EH (cell line): ENCODE results near the gene GINS1.
"Not testable (repeated sequence)": the region's sequence is repeated elsewhere in the genome, so short reads cannot be mapped to it uniquely, and the experiment has no call there.

Source experiments
- DNase-seq: peaks from one replicate; pipeline ENCODE4 v3.0.0-alpha.2; 2015; ENCODE audit warnings: low read depth

GINS1 gene

DNA sequence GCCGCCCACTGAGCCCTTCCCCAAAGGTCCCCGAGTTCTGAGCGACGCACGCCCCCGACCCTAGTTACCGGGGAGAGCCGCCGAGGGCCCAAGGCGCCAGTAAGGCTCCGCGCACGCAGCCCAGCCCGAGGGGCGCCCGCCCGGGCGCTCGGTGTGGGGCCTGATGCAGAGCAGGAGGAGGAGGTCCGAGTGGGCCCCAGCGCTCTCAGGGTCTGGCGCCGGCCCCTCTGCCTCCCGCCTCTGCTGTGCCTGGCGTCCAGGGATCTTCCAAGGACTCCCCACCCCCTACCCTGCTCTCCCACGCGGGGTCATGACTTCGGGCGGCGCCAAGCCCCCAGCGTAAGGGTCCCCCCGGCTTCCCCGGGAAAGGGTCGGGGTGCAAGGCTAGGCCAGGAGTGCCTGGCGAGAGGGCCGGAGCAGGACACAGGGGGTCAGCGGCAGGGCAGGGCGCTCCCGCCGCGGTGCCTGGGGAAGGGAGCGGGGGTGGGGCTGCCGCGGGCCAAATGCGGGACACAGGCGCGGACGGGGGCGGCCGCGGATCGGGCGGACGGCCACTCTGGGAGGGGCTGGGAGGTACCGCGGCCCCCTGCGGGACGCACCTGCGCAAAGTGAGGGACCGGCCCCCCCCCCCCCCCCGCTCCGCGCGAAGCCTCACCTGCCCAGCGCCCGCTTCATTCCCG is 17.5 kb upstream of the GINS1 start:
- peak; percentile 34 for DNase-seq

- peak; percentile 97 for DNase-seq
Measured at GRCh38 chr20:25390538-25391528, 16.6 kb upstream of the GINS1 start, which contains the start of gene ABHD12. TSS of gene ABHD12 (minus strand) at chr20:25390835. CDS start at chr20:25390703, 132 bp downstream.

DNA sequence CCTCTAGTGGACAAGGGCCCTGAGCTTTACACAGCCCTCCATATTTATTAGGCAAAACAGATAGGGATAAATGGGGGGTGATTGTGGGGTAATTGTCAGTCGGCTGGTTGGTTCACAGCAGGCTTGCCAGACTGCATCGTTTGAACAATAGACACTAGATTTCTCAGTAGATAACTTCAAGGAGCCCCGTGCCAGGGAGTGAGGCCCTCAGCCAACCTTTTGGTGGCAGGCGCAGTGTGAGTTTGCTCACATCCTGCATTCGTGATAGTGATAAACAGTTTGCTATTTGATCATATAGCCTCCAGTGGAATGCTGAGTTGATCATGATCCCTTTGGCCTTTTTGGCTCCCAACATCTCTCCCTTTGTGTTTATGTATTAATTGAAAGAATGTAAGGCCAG is 13.2 kb upstream of the GINS1 start:
- no peak for DNase-seq

- DNase-seq: no peak
Measured at GRCh38 chr20:25394996-25395395, 12.5 kb upstream of the GINS1 start.

DNA sequence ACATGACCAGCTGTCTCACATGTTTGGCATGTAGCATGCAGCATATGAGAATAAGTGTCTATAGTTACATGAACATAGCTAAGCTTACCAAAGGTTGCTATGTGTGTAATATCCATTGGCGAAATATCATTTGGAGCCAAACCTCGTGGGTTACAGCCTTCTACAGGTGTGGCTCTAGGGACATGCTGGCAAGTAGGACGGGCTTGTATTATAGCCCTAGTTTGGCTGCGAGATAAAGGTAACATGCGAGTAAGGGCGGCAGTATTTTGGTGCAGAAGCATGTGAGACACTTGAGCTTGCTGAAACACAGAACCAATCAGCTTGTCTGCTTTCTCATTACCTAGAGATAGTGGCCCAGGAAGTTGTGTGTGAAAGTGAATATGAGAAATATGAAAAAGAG is 10.4 kb upstream of the GINS1 start:
- DNase-seq: no peak

DNA sequence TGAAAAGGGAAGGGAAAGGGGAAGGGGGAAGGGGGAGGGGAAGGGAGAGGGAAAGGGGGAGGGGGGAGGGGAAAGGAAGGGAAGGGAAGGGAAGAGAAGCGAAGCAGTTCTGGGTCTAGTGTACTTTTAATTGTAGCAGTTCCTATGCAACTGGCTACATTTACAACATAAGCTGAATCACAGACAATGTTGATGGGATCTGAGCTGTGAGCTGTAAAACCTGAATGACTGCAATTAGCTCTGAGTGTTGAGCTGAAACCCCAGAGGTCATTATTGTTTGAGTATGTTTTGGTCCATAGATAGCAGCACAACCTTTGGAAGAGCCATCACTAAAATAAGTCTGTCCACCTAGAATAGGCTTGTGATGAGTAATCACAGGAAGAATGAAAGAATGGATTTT is 9.7 kb upstream of the GINS1 start:
- DNase-seq: peak; percentile 47

GRCh38 chr20:25398376-25399036 is 9.0 kb upstream of the GINS1 start:
- DNase-seq: peak; percentile 33

DNA sequence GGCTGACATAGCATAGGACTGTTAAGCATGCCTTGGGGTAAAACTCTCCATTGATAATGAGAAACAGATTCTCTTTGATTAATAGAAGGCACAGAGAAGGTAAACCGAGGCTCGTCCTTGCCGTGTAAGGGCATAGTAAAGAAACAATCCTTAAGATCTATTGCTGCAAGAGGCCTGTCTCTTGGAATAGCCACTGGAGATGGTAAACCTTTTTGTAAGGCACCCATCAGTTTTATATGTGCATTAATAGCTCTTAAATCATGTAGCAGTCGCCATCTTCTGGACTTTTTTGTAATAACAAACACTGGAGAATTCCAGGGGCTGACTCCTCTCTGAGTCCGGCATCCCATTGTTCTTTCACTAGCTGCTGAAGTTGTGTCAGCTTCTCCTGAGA is 8.4 kb upstream of the GINS1 start:
- DNase-seq: peak; percentile 83

- DNase-seq: not testable (repeated sequence)
Measured at GRCh38 chr20:25400291-25400732, 7.2 kb upstream of the GINS1 start.

DNA sequence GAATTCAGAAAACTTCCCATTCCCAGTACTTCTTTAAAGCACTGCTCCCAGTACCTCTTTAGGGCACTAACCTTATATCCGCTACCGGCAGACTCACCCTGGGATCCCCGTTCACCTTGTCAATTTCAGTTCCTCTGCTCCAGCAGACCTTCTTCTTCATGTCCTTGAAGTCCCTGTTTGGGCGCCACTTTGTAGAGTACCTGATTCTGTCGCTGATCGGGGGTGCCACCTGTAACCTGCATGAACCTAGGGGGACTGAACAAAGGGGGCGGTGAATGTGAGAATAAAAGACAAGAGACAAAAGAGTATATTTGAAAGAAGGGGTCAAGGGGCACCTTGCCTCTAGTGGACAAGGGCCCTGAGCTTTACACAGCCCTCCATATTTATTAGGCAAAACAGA is 4.9 kb upstream of the GINS1 start:
- peak; percentile 4 for DNase-seq

GRCh38 chr20:25408170-25408547 is 686 bp downstream of the GINS1 start:
- DNase-seq: no peak

GRCh38 chr20:25408890-25409289 is 1.4 kb downstream of the GINS1 start:
- no peak for DNase-seq

- DNase-seq: peak; percentile 41
Measured at GRCh38 chr20:25418776-25419175, 11.3 kb downstream of the GINS1 start.

DNA sequence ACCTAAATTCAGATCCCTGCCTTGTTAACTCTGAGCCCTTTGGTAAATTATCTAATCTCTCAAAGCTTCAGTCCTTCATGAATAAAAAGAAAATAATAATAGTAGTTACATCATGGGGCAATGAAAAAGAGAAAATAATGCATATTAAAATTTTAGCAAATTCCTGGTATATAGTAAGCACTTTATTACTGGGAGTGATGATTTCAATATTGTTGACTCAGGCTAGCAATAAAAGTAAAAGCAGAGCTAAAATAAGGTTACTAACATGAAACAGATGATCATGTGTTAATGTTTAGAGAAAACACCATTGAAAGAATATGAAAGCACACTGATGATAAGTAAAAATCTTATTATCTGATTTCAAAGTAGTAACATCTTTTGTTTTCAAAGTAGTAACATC is 13.6 kb downstream of the GINS1 start:
- peak; percentile 11 for DNase-seq

- DNase-seq: no peak
Measured at GRCh38 chr20:25422032-25422431, 14.6 kb downstream of the GINS1 start.

DNA sequence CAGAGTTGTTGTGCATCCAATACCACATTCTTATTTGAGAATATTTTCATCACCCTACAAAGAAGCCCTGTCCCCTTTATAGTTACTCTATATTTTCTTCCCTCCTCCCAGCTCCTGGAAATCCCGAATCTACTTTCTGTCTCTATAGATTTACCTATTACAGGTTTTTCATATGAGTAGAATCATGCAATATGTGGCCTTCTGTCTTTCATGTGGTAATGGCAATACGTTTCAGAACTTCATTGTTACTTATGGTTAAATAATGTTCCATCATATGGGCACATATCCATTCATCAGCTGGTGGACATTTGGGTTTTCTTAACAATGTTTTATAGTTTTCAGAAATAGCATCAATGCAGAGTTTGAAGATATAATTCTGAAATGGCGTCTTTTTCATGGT is 17.1 kb downstream of the GINS1 start:
- DNase-seq: no peak

DNA sequence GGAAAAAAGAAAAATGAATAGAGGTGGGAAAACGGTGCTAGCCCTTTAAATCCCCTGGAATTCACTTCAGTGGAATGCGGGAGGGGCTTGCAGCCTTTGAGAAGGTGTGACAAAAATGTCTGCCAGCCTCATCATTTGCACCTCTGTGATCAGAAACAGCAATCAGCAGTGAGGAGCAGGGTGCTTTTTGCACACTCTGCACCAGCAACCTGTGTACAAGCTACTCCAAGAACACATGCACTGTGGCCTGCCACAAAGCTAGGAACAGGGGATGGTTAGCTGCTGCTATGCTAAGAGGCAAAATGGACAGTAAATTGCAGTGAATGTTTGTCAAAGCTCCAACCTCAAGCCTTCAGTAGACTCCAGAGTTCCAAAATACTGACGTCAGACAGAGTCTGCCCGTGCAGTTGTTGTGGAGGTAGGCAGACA is 29.7 kb downstream of the GINS1 start:
- DNase-seq: peak; percentile 46

GRCh38 chr20:25439328-25439727 is 31.9 kb downstream of the GINS1 start:
- DNase-seq: no peak

- no peak for DNase-seq
Measured at GRCh38 chr20:25444556-25444955, 37.1 kb downstream of the GINS1 start.

DNA sequence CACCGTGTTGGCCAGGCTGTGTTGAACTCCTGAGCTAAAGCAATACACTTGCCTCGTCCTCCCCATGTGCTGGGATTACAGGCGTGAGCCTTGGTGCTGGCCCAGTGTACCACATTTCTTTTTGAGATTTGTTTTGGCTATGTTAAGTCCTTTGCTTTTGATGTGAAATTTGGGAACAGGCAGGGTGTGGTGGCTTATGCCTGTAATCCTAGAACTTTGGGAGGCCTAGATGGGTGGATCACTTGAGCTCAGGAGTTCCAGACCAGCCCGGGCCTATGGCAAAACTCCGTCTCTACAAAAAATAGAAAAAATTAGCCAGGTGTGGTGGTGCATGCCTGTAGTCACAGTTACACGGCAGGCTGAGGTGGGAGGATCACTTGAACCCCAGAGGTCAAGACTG is 40.2 kb downstream of the GINS1 start:
- no peak for DNase-seq

DNA sequence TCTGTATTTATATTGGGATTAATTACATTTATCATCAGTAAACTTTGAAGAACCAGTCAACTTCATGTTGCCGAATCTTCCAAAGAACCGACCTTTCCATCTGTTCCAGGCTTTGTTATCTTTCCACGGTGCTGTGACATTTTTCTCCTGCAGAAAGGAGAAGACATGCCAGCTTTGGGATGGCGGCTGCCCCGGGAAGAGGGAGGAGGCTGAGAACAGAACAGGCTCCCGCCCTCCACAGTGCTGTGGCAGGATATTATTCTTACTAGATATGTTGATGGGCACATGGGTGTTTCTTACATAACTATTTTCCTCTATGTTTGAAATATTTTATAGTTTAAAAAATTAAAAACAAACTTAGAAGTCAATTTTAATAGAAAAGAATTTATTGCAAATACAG is 44.9 kb downstream of the GINS1 start:
- no peak for DNase-seq

- DNase-seq: peak; percentile 48
Measured at GRCh38 chr20:25453035-25453810, 45.8 kb downstream of the GINS1 start.
